Gastrocnemius medialis (tissue), 4 donors: Measurements from ENCODE around the gene FGR. TPM values are rescaled to one million over a fixed set of nuclear protein-coding genes. Genes with fewer than 3 reads are reported as not detected.

Experiments used
- ATAC-seq, 2 donors: fragments of 150-250 bp; one replicate each; pipeline ENCODE4 v1.9.1; 2016
- DNase-seq, 2 donors: peaks; one replicate each; pipeline ENCODE4 v3.0.0-alpha.2; 2019
- H3K27ac ChIP-seq, 4 donors: fragments of 200-600 bp; sonication (generic); 1 replicate in 1 of 4; 2 replicates in 3 of 4; pipeline ENCODE4 v1.5.1; 2016 to 2018; ENCODE audit warnings: mild to moderate bottlenecking in 2 of 4, moderate library complexity in 1 of 4
- H3K27me3 ChIP-seq, 3 donors: fragments of 200-600 bp; sonication (generic) in 2 of 3; 1 replicate in 1 of 3; 2 replicates in 2 of 3; pipeline versions ENCODE4 v1.5.1 to v1.6.0; 2016 to 2019; ENCODE audit warnings: mild to moderate bottlenecking in 1 of 3, moderate library complexity in 1 of 3
- H3K36me3 ChIP-seq, 2 donors: fragments of 200-600 bp; sonication (generic) in 1 of 2; one replicate each; pipeline ENCODE4 v1.5.1; 2017 to 2018
- H3K4me1 ChIP-seq, 2 donors: fragments of 200-600 bp; sonication (generic) in 1 of 2; one replicate each; pipeline ENCODE4 v1.5.1; 2016 to 2017; ENCODE audit warnings: mild to moderate bottlenecking in 2 of 2
- H3K4me3 ChIP-seq, 4 donors: fragments of 200-600 bp; sonication (generic) in 3 of 4; 1 replicate in 1 of 4; 2 replicates in 3 of 4; pipeline ENCODE4 v1.5.1; 2016 to 2019; ENCODE audit warnings: mild to moderate bottlenecking in 2 of 4
- H3K9me3 ChIP-seq, 3 donors: fragments of 200-600 bp; sonication (generic) in 2 of 3; 1 replicate in 1 of 3; 2 replicates in 2 of 3; pipeline ENCODE4 v1.5.1; 2016 to 2019
- CTCF ChIP-seq, 5 experiments: fragments of 450-650 bp in 3 of 5; fragments of 200-600 bp in 2 of 5; sonication (generic) in 2 of 5; IDR thresholded peaks in 4 of 5; conservative IDR thresholded peaks in 1 of 5; 1 replicate in 4 of 5; 2 replicates in 1 of 5; pipeline ENCODE4 v1.5.1; 2016 to 2019; ENCODE audit warnings: antibody characterized with exemption in 5 of 5, mild to moderate bottlenecking in 3 of 5, moderate library complexity in 3 of 5
- POLR2A ChIP-seq, 2 donors: fragments of 450-650 bp; IDR thresholded peaks; one replicate each; pipeline ENCODE4 v1.6.1; 2017; ENCODE audit warnings: antibody characterized with exemption in 2 of 2, mild to moderate bottlenecking in 2 of 2, moderate library complexity in 2 of 2
- in situ Hi-C, 4 donors: fragments of 200-750 bp; cut with MboI; loops; one replicate each; pipeline versions ENCODE4 v1.15.0 to v1.8.0; 2017; ENCODE audit warnings: low sequenced_read_pairs in 4 of 4
- intact Hi-C: fragments of 100-400 bp; cut with DNase I; formaldehyde crosslinking; loops from one replicate; pipeline ENCODE4 v1.15.1; 2023; ENCODE audit warnings: low total_unique reads
- total RNA-seq, 4 donors: library from RNA; depleted of rRNA; stranded (reverse); fragments of >200 nt; gene quantifications; one replicate each; pipeline versions ENCODE4 v1.1.0 to v1.2.3, GENCODE V29; 2016

Gene FGR
- total RNA-seq, 4 donors from 2014 or later, result 1.3 to 5.8 (median 4.7) TPM

GRCh38 chr1:27662261-27662660 is 27.3 kb upstream of the FGR start:
- no peak for TF ChIP-seq CTCF (IDR thresholded peaks at IDR 0.05 in 4 of 5, conservative IDR thresholded peaks at IDR 0.05 in 1 of 5)
- TF ChIP-seq POLR2A (IDR thresholded peaks at IDR 0.05), result no peak
- H3K9me3 ChIP-seq, result no peaks in the 10 kb centered on the region
- no peaks in the 10 kb centered on the region for H3K27me3 ChIP-seq
- H3K4me1 ChIP-seq, result peaks cover 0 to 20% of the 10 kb centered on the region in 2 donors
- in situ Hi-C loops (loop anchor here in 3 of 4 donors (5.0 to 10.0 kb wide), 3 partner anchors 50 to 267 kb away; partner anchors contain the start of gene GPR3 (in 2 of the 3)), intact Hi-C loops (loop anchor here (2.0 to 5.0 kb wide), 3 partner anchors 35 to 360 kb away; partner anchors contain the start of gene GPR3)
- no peaks in the 10 kb centered on the region for H3K36me3 ChIP-seq
- ATAC-seq, result no peak
- H3K4me3 ChIP-seq, result no peak overlapping the region
- H3K27ac ChIP-seq, result peak overlapping the region in 3 of 4 donors; percentile 48 to 74 (median 66)
- DNase-seq, result no peak

- in situ Hi-C loops (loop anchor here in 3 of 4 donors (5.0 to 10.0 kb wide), 3 partner anchors 49 to 267 kb away; partner anchors contain the start of gene GPR3 (in 2 of the 3)), intact Hi-C loops (loop anchor here (2.0 to 5.0 kb wide), 4 partner anchors 34 to 359 kb away; partner anchors contain the start of gene GPR3)
- TF ChIP-seq CTCF (IDR thresholded peaks at IDR 0.05 in 4 of 5, conservative IDR thresholded peaks at IDR 0.05 in 1 of 5) (no peak), POLR2A (IDR thresholded peaks at IDR 0.05) (no peak)
Observed at GRCh38 chr1:27661412-27662075, 26.6 kb upstream of the FGR start.

GRCh38 chr1:27660300-27660835 is 25.4 kb upstream of the FGR start:
- Histone ChIP-seq H3K27ac (peak overlapping the region; percentile 85 to 93 (median 88)), H3K36me3 (no peaks in the 10 kb centered on the region), H3K27me3 (no peaks in the 10 kb centered on the region), H3K4me1 (peaks cover 8 to 35% of the 10 kb centered on the region in 2 donors), H3K9me3 (no peaks in the 10 kb centered on the region), H3K4me3 (peak overlapping the region; percentile 49 to 64 (median 55))
- DNase-seq (peak in 1 of 2 donors; percentile 53), ATAC-seq (peak in 1 of 2 donors; percentile 32)
- TF ChIP-seq POLR2A (IDR thresholded peaks at IDR 0.05), result no peak
- no peak for TF ChIP-seq CTCF (IDR thresholded peaks at IDR 0.05 in 4 of 5, conservative IDR thresholded peaks at IDR 0.05 in 1 of 5)
- in situ Hi-C loops, result loop anchor here in 3 of 4 donors (5.0 to 10.0 kb wide), 3 partner anchors 48 to 266 kb away; partner anchors contain the start of gene GPR3 (in 2 of the 3)
- intact Hi-C loops, result loop anchor here (2.0 to 5.0 kb wide), 3 partner anchors 33 to 358 kb away; no protein-coding TSS in a partner anchor

More at GRCh38 chr1:27661412-27662075, 26.6 kb upstream of the FGR start:
- no peak for DNase-seq
- Histone ChIP-seq H3K27me3 (no peaks in the 10 kb centered on the region), H3K27ac (peak overlapping the region in 1 of 4 donors; percentile 89), H3K9me3 (no peaks in the 10 kb centered on the region), H3K4me3 (no peak overlapping the region), H3K36me3 (no peaks in the 10 kb centered on the region), H3K4me1 (peaks cover 0 to 23% of the 10 kb centered on the region in 2 donors)
- ATAC-seq, result no peak

- H3K36me3 ChIP-seq, result no peaks in the 10 kb centered on the region
- no peak for TF ChIP-seq CTCF (IDR thresholded peaks at IDR 0.05 in 4 of 5, conservative IDR thresholded peaks at IDR 0.05 in 1 of 5)
- TF ChIP-seq POLR2A (IDR thresholded peaks at IDR 0.05), result peak; percentile 59 to 63
- ATAC-seq, result peak; percentile 58 to 71
- DNase-seq, result peak; percentile 77 to 87
- intact Hi-C loops (loop anchor here (2.0 to 5.0 kb wide), 3 partner anchors 32 to 357 kb away; no protein-coding TSS in a partner anchor), in situ Hi-C loops (loop anchor here in 3 of 4 donors (5.0 to 10.0 kb wide), 3 partner anchors 47 to 265 kb away; partner anchors contain the start of gene GPR3 (in 2 of the 3))
- no peaks in the 10 kb centered on the region for H3K27me3 ChIP-seq
- H3K27ac ChIP-seq, result peak overlapping the region; percentile 85 to 93 (median 88)
- peaks cover 8 to 39% of the 10 kb centered on the region in 2 donors for H3K4me1 ChIP-seq
- H3K9me3 ChIP-seq, result no peaks in the 10 kb centered on the region
- peak overlapping the region; percentile 49 to 64 (median 55) for H3K4me3 ChIP-seq
Observed at GRCh38 chr1:27659497-27660299, 24.7 kb upstream of the FGR start.
